Endothelial cell (in vitro differentiated cells): Measurements from ENCODE around the gene FAM186B. TPM values are rescaled to one million over a fixed set of nuclear protein-coding genes. Genes with fewer than 3 reads are reported as not detected.
A peak's percentile ranks its signal among the peaks of the same experiment; 100 is the strongest.
"Not testable (repeated sequence)": the region's sequence is repeated elsewhere in the genome, so short reads cannot be mapped to it uniquely, and the experiment has no call there.

Source experiments
- DNase-seq: peaks from one replicate; pipeline ENCODE4 v3.0.0; 2021; ENCODE audit warnings: low spot score
- H3K27ac Mint-ChIP-seq: one replicate; pipeline ENCODE4 v1.8.0; 2021; ENCODE audit warnings: mixed read lengths, inconsistent platforms; ENCODE audit not compliant: unreplicated experiment
- H3K27me3 Mint-ChIP-seq: one replicate; pipeline ENCODE4 v1.8.0; 2021; ENCODE audit warnings: mild to moderate bottlenecking, moderate library complexity, mixed read lengths, inconsistent platforms; ENCODE audit not compliant: unreplicated experiment
- H3K36me3 Mint-ChIP-seq: one replicate; pipeline ENCODE4 v1.8.0; 2021; ENCODE audit warnings: mild to moderate bottlenecking, low read depth, mixed read lengths, inconsistent platforms; ENCODE audit not compliant: unreplicated experiment
- H3K4me1 Mint-ChIP-seq: one replicate; pipeline ENCODE4 v1.8.0; 2021; ENCODE audit warnings: mild to moderate bottlenecking, mixed read lengths, inconsistent platforms; ENCODE audit not compliant: unreplicated experiment
- H3K4me3 Mint-ChIP-seq: one replicate; pipeline ENCODE4 v1.8.0; 2021; ENCODE audit warnings: mild to moderate bottlenecking, mixed read lengths, inconsistent platforms; ENCODE audit not compliant: unreplicated experiment
- H3K9me3 Mint-ChIP-seq: one replicate; pipeline ENCODE4 v1.8.0; 2021; ENCODE audit warnings: mixed read lengths, inconsistent platforms; ENCODE audit not compliant: unreplicated experiment
- CTCF ChIP-seq: fragments of 200-600 bp; sonication (generic); IDR thresholded peaks from one replicate; pipeline ENCODE4 v1.5.0; 2021; ENCODE audit warnings: antibody characterized with exemption; ENCODE audit not compliant: unreplicated experiment
- long read RNA-seq: library from polyadenylated mRNA; unstranded; transcript quantifications from one replicate; pipeline ENCODE4 v2.0.0, GENCODE V29; 2020; ENCODE audit not compliant: unreplicated experiment
- total RNA-seq: library from RNA; stranded (reverse); fragmentation: NEBNext Ultra II Directional; extraction: Animal tissue kit (Norgen Biotek cat#: 25700); gene quantifications from one replicate; pipeline ENCODE4 v1.2.1, GENCODE V29; 2021; ENCODE audit not compliant: unreplicated experiment

Gene FAM186B
- total RNA-seq, result 1.9 TPM
- long read RNA-seq, result 0 reads

DNA sequence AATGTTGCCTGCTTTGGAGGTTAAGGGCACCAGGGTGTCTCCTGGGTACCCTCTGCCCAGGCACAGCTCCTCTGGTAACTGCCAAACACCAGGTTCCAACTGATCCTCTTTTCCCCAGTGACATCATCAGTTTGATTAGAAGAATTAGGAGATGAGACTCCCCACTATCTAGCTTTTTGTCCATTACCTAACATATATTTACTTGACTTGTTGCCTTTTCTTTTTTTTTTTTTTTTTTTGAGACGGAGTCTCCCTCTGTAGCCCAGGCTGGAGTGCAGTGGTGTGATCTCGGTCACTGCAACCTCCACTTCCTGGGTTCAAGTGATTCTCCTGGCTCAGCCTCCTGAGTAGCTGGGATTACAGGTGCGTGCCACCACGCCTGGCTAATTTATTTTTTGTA is at the start of gene FAM186B:
TSS of gene FAM186B (minus strand) at position 101 of the 400 bp plus-strand sequence. CDS start 162 bp downstream, outside the sequence.
- not testable (repeated sequence) for H3K4me3 Mint-ChIP-seq, H3K27me3 Mint-ChIP-seq, H3K36me3 Mint-ChIP-seq, H3K27ac Mint-ChIP-seq, H3K4me1 Mint-ChIP-seq, H3K9me3 Mint-ChIP-seq, DNase-seq

DNA sequence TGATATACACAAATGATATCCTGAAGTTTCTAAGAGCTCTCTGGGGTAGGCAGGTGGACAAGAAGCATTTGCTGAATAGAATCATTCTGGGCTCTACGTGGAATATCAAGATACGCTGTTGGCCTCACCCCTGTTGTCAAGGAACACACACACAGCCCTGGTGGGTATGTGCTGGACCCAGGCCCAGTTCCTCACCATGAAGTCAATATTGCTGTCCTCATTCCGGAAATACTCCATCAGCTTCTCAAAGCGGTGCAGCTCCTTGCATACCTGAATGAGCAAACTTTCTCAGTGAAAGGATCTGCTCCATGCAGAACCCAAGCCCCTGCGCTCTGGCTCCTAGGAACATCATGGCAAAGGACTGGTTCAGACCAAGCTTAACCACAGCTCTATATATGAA is 49.3 kb upstream of the FAM186B start:
- Mint-ChIP-seq H3K36me3 (peaks cover 72% of the 10 kb centered on the region), H3K27ac (peak overlapping the region; percentile 99), H3K9me3 (no peaks in the 10 kb centered on the region), H3K4me1 (peaks cover 70% of the 10 kb centered on the region), H3K27me3 (peaks cover 31% of the 10 kb centered on the region), H3K4me3 (peak overlapping the region; percentile 79)
- DNase-seq, result no peak
- no peak for TF ChIP-seq CTCF

DNA sequence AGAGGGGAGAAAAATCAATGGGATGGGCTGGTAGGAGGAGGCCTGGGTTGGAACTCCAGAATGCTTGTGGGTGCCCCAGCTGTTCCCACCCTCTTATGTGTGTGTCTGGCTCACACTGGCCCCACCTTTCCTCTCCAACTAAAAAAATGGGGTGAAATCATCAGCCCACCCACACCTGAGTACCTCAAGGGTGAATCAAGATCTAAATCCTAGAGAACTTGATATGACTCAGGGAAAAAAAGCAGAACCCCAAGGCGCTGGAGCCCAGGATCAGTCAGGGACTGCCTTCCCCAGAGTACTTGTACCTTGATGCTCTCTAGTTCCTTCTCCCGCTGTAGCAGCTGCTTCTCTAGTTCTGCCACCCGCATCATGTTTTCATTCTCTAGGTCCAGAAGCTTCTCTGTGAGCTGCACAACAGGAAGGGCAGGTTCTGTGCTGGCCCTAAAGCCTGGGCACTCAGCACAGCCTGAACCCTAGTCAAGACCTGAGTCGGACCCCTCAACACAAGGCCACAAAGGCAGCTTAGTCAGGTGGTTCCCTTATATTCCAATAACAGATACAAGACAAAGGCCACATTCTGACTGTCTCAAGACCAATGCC is 47.6 kb upstream of the FAM186B start:
- no peak for TF ChIP-seq CTCF
- DNase-seq, result no peak
- H3K9me3 Mint-ChIP-seq, result no peaks in the 10 kb centered on the region
- peaks cover 35% of the 10 kb centered on the region for H3K27me3 Mint-ChIP-seq
- H3K4me3 Mint-ChIP-seq, result peak overlapping the region; percentile 76
- peaks cover 74% of the 10 kb centered on the region for H3K4me1 Mint-ChIP-seq
- peak overlapping the region; percentile 48 for H3K27ac Mint-ChIP-seq
- peaks cover 77% of the 10 kb centered on the region for H3K36me3 Mint-ChIP-seq

- Mint-ChIP-seq H3K9me3 (no peaks in the 10 kb centered on the region), H3K36me3 (peaks cover 75% of the 10 kb centered on the region), H3K27me3 (peaks cover 44% of the 10 kb centered on the region), H3K4me3 (peak overlapping the region; percentile 56), H3K27ac (peak overlapping the region; percentile 45), H3K4me1 (peaks cover 75% of the 10 kb centered on the region)
- DNase-seq, result no peak
- no peak for TF ChIP-seq CTCF
Observed at GRCh38 chr12:49651855-49652254, 46.4 kb upstream of the FAM186B start.

DNA sequence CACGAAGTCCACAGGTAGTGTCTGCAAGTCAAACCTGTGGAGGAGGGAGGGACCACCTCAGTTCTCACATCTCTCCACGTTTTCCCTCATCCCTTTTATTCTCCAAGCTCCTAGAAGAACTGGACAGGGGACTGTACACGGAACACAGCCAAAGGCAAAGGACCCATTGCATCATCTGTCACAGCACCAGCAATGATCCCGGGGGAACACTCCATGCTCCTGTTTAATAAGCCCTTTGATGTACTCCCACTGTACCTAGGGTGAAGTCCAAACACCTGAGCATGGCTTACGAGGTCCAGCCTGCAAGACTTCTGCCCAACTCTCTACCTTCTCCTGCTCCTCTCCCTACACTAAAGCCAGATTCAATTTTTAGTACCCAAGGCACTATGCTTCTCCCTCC is 44.5 kb upstream of the FAM186B start:
- no peaks in the 10 kb centered on the region for H3K9me3 Mint-ChIP-seq
- H3K27ac Mint-ChIP-seq, result peak overlapping the region; percentile 44
- H3K27me3 Mint-ChIP-seq, result peaks cover 42% of the 10 kb centered on the region
- H3K4me1 Mint-ChIP-seq, result peaks cover 73% of the 10 kb centered on the region
- TF ChIP-seq CTCF, result no peak
- H3K36me3 Mint-ChIP-seq, result peaks cover 76% of the 10 kb centered on the region
- no peak for DNase-seq
- H3K4me3 Mint-ChIP-seq, result peak overlapping the region; percentile 80
